Activated naive CD8-positive, alpha-beta T cell (primary cell): ENCODE data around the gene SLC23A3.

Experiments used
- H3K27ac Mint-ChIP-seq: one replicate; pipeline ENCODE4 v1.8.0; 2021; ENCODE audit warnings: mixed read lengths
- H3K27me3 Mint-ChIP-seq: one replicate; pipeline ENCODE4 v1.8.0; 2021; ENCODE audit warnings: mixed read lengths
- H3K36me3 Mint-ChIP-seq: one replicate; pipeline ENCODE4 v1.8.0; 2021; ENCODE audit warnings: mixed read lengths
- H3K4me1 Mint-ChIP-seq: one replicate; pipeline ENCODE4 v1.8.0; 2021; ENCODE audit warnings: low read depth, mixed read lengths
- H3K4me3 Mint-ChIP-seq: one replicate; pipeline ENCODE4 v1.8.0; 2021; ENCODE audit warnings: mild to moderate bottlenecking, mixed read lengths
- H3K9me3 Mint-ChIP-seq: one replicate; pipeline ENCODE4 v1.8.0; 2021; ENCODE audit warnings: low read depth, mixed read lengths

SLC23A3 gene

GRCh38 chr2:219184121-219184520 lies 14.3 kb upstream of the SLC23A3 start:
- no peaks in the 10 kb centered on the region for H3K9me3 Mint-ChIP-seq
- H3K27me3 Mint-ChIP-seq, result no peaks in the 10 kb centered on the region
- peaks cover 45% of the 10 kb centered on the region for H3K4me1 Mint-ChIP-seq
- H3K36me3 Mint-ChIP-seq, result peaks cover 7% of the 10 kb centered on the region
- H3K4me3 Mint-ChIP-seq, result no peak overlapping the region
- peak overlapping the region; percentile 54 for H3K27ac Mint-ChIP-seq

DNA sequence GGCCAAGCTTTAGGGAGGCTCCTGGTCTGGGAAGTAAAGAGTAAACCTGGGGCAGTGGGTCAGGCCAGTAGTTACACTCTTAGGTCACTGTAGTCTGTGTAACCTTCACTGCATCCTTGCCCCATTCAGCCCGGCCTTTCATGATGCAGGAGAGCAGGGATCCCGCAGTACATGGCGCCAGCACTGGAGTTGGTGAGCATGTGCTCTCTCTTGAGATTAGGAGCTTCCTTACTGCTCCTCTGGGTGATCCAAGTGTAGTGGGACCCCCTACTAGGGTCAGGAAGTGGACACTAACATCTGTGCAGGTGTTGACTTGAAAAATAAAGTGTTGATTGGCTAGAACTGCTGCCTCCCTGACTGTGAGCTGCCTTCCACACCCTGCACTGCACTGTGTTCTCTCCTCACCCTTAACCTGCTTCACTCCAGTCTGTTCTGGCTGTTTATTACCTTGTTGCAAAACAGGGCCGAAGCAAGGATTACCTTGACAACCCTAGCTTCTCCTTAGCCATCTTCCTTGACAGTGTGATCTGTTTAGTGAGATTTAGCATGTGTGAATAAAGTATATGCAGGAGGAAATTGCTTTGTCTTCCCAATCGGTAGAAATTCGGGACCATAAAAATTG lies 13.4 kb upstream of the SLC23A3 start:
- Mint-ChIP-seq H3K36me3 (peaks cover 7% of the 10 kb centered on the region), H3K4me1 (peaks cover 47% of the 10 kb centered on the region), H3K27me3 (no peaks in the 10 kb centered on the region), H3K27ac (peak overlapping the region; percentile 70), H3K4me3 (no peak overlapping the region), H3K9me3 (no peaks in the 10 kb centered on the region)

DNA sequence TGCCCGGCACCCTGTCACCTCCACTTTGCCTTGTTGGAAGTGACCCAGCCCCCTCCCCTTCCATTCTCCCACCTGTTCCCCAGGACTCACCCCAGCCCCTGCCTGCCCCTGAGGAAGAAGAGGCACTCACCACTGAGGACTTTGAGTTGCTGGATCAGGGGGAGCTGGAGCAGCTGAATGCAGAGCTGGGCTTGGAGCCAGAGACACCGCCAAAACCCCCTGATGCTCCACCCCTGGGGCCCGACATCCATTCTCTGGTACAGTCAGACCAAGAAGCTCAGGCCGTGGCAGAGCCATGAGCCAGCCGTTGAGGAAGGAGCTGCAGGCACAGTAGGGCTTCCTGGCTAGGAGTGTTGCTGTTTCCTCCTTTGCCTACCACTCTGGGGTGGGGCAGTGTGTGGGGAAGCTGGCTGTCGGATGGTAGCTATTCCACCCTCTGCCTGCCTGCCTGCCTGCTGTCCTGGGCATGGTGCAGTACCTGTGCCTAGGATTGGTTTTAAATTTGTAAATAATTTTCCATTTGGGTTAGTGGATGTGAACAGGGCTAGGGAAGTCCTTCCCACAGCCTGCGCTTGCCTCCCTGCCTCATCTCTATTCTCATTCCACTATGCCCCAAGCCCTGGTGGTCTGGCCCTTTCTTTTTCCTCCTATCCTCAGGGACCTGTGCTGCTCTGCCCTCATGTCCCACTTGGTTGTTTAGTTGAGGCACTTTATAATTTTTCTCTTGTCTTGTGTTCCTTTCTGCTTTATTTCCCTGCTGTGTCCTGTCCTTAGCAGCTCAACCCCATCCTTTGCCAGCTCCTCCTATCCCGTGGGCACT lies 12.7 kb upstream of the SLC23A3 start:
- Mint-ChIP-seq H3K27ac (peak overlapping the region; percentile 70), H3K36me3 (peaks cover 7% of the 10 kb centered on the region), H3K4me3 (peak overlapping the region; percentile 17), H3K4me1 (peaks cover 48% of the 10 kb centered on the region), H3K9me3 (no peaks in the 10 kb centered on the region), H3K27me3 (no peaks in the 10 kb centered on the region)

DNA sequence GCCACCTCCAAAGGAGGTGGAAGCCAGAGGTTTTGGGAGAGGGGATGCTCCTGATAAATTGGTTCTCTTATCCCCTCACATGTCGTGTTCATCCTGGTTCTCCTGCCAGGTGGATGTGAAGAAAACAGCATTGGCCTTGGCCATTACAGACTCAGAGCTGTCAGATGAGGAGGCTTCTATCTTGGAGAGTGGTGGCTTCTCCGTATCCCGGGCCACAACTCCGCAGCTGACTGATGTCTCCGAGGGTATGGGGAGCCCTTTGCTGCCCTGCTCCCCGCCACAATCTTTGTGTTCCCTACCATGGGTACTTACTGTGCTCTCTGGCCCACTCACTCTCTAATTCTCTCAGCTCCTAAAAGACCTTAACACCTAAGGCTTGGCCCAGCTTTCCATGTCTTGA lies 11.7 kb upstream of the SLC23A3 start:
- Mint-ChIP-seq H3K27me3 (no peaks in the 10 kb centered on the region), H3K9me3 (no peaks in the 10 kb centered on the region), H3K4me3 (peak overlapping the region; percentile 13), H3K27ac (peak overlapping the region; percentile 58), H3K36me3 (peaks cover 3% of the 10 kb centered on the region), H3K4me1 (peaks cover 47% of the 10 kb centered on the region)

DNA sequence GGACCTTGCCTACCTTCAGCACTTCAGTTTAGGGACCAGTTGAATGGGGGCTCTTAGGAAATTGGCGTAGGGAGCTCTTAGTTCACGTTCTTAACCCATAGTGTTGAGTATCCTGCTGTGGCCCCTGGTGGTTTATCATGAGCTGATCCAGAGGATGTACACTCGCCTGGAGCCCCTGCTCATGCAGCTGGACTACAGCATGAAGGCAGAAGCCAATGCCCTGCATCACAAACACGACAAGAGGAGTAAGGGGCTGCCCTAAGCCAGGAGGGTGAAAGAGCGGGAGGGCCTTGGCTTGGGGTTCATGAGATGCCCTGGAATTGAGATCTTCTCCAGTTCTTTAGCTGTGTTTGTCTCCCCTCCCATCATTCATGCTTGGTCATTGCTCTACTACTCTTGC lies 11.1 kb upstream of the SLC23A3 start:
- Mint-ChIP-seq H3K27ac (peak overlapping the region; percentile 31), H3K36me3 (peaks cover 3% of the 10 kb centered on the region), H3K27me3 (no peaks in the 10 kb centered on the region), H3K4me1 (peaks cover 48% of the 10 kb centered on the region), H3K9me3 (no peaks in the 10 kb centered on the region), H3K4me3 (peak overlapping the region; percentile 27)

GRCh38 chr2:219179601-219180465 lies 10.0 kb upstream of the SLC23A3 start:
- H3K4me1 Mint-ChIP-seq, result peaks cover 56% of the 10 kb centered on the region
- H3K27ac Mint-ChIP-seq, result no peak overlapping the region
- H3K9me3 Mint-ChIP-seq, result no peaks in the 10 kb centered on the region
- H3K27me3 Mint-ChIP-seq, result no peaks in the 10 kb centered on the region
- H3K4me3 Mint-ChIP-seq, result peak overlapping the region; percentile 88
- no peaks in the 10 kb centered on the region for H3K36me3 Mint-ChIP-seq

GRCh38 chr2:219178377-219179175 lies 8.7 kb upstream of the SLC23A3 start:
- H3K27ac Mint-ChIP-seq, result peak overlapping the region; percentile 87
- peaks cover 6% of the 10 kb centered on the region for H3K36me3 Mint-ChIP-seq
- H3K4me3 Mint-ChIP-seq, result peak overlapping the region; percentile 88
- H3K9me3 Mint-ChIP-seq, result no peaks in the 10 kb centered on the region
- no peaks in the 10 kb centered on the region for H3K27me3 Mint-ChIP-seq
- peaks cover 65% of the 10 kb centered on the region for H3K4me1 Mint-ChIP-seq

GRCh38 chr2:219177552-219178376 lies 7.9 kb upstream of the SLC23A3 start, which contains the start of gene RETREG2:
Gene RETREG2, plus strand, starts transcription at chr2:219178275. Its CDS starts 78 bp downstream, at chr2:219178353.
- no peaks in the 10 kb centered on the region for H3K9me3 Mint-ChIP-seq
- peak within 1 kb of the TSS; percentile 99 for H3K27ac Mint-ChIP-seq
- no peaks in the 10 kb centered on the region for H3K27me3 Mint-ChIP-seq
- H3K4me3 Mint-ChIP-seq, result peak within 1 kb of the TSS; percentile 98
- H3K36me3 Mint-ChIP-seq, result peaks cover 6% of the 10 kb centered on the region
- peaks cover 62% of the 10 kb centered on the region for H3K4me1 Mint-ChIP-seq

DNA sequence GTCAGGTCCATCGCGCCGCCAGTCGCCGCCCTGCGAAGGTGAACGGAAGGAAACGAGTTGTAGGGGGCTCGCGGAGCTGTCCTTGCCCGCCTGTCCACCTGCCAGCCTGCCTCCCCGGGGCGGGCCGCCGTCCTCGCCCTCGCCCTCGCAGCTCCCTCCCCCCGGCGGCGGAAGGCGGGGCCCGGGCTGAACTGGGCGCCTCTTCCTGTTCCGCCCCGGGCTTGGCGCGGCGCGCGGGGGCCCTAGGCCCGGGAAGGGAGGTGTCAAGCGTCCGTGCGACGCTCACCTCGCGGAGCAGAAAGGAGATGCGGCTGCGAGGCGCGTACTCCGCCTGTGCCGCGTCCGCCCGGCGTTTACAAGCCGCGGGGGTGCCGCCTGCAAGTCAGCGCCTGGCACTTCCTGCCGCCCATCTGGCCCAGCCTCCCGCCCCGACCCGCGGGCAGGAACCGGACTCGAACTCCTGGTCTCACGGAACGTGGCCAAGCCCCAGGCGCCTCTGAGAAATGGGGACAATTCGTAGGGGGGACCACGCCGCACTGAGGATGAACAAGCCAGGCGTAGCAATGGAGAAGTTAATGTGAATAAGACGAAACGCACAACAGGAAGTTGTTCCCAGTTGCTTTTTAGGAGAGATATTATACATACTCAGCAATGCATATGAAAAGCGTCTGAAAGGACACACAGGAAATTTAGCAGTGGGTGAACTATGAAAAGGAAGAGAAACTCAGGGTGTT lies 7.2 kb upstream of the SLC23A3 start, which contains the start of gene CNPPD1:
CNPPD1 (minus strand) TSS at position 108 of the 734 bp plus-strand sequence; CDS start at position 11, 97 bp downstream.
- H3K9me3 Mint-ChIP-seq, result no peaks in the 10 kb centered on the region
- H3K27ac Mint-ChIP-seq, result peak within 1 kb of the TSS; percentile 99
- H3K4me1 Mint-ChIP-seq, result peaks cover 59% of the 10 kb centered on the region
- H3K4me3 Mint-ChIP-seq, result peak within 1 kb of the TSS; percentile 98
- H3K36me3 Mint-ChIP-seq, result peaks cover 6% of the 10 kb centered on the region
- no peaks in the 10 kb centered on the region for H3K27me3 Mint-ChIP-seq

DNA sequence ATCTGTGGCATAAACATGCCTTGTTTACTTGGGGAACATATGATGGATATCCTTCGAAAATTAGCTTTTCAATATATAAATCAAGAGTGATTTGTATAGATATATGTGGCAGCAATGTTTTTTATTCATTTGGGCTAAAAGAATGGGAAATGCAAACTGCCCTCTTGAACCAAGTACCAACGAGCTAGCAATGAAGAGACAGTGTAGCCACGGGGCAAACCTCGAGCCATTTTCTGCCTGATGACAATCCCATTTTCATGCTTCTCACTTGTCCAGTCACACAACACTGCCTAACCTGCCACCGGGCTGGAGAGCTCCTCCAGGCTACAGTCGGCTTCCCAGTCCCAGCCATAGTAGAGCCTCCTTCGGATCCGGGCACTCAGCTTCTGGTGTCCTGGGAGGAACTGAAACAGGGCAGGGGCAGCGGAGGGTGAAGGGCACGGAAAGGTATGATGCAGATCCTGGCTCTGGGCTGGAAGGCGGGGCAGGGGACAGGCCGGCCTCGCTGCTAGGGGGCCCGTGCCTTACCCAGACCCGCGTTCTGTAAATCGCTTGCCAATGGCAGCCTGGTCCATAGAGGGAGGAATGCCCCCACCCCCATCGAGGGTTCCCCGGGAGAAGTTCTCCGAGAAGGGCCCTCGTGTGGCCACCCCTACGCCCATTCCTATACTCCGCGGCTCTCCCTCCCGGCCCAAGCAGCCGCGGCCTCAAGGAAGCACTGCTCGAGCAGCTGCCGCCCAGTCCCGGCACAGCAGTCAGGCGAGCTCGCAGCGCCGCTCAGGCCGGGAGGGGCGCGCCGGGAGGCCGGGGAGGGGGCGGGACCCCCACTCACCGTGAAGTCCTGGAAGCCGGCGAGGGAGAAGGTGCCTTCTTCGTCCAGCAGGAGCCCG lies 6.3 kb upstream of the SLC23A3 start:
- H3K9me3 Mint-ChIP-seq, result no peaks in the 10 kb centered on the region
- peak overlapping the region; percentile 84 for H3K27ac Mint-ChIP-seq
- H3K36me3 Mint-ChIP-seq, result peaks cover 6% of the 10 kb centered on the region
- H3K27me3 Mint-ChIP-seq, result no peaks in the 10 kb centered on the region
- H3K4me3 Mint-ChIP-seq, result peak overlapping the region; percentile 98
- H3K4me1 Mint-ChIP-seq, result peaks cover 54% of the 10 kb centered on the region

DNA sequence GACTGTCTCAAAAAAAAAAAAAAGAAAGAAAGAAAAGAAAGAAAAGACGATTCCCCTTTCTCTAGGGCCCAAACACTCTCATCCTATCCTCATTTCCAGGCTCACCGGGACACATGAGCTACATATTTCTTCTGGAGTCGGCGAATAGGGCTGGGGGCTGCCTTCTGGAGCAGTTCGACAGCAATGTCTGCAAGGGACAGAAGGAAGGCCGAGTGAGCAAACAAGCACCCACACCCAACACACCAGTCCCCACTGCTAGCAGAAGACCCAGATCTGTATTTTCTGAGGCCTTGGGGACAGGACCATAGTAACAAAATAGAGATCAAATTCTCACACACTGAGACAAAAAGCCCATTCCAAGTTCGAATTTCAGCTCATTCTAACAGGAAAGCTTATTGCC lies 5.7 kb upstream of the SLC23A3 start:
- Mint-ChIP-seq H3K4me1 (peaks cover 50% of the 10 kb centered on the region), H3K36me3 (peaks cover 6% of the 10 kb centered on the region), H3K27me3 (no peaks in the 10 kb centered on the region), H3K9me3 (no peaks in the 10 kb centered on the region), H3K27ac (peak overlapping the region; percentile 84), H3K4me3 (peak overlapping the region; percentile 88)

GRCh38 chr2:219174801-219175200 lies 5.0 kb upstream of the SLC23A3 start:
- Mint-ChIP-seq H3K4me1 (peaks cover 43% of the 10 kb centered on the region), H3K36me3 (peaks cover 6% of the 10 kb centered on the region), H3K4me3 (peak overlapping the region; percentile 71), H3K27ac (peak overlapping the region; percentile 64), H3K27me3 (no peaks in the 10 kb centered on the region), H3K9me3 (no peaks in the 10 kb centered on the region)
